B cell (primary cell): ENCODE data around the gene TRIOBP. TPM values are rescaled to one million over a fixed set of nuclear protein-coding genes. Genes with fewer than 3 reads are reported as not detected.
A peak's percentile ranks its signal among the peaks of the same experiment; 100 is the strongest.

Experiments
- ATAC-seq: fragments of 200-7000 bp; cut with Tn5 transposase; one replicate; pipeline ENCODE4 v1.10.0; 2021; ENCODE audit warnings: low read depth, mild to moderate bottlenecking, moderate number of reproducible peaks, moderate library complexity
- CTCF ChIA-PET: fragments of 350-600 bp; sonication (Branson Sonifier 250); formaldehyde crosslinking; loops from one replicate; lab custom pipeline; 2021; ENCODE audit warnings: antibody characterized with exemption, inconsistent platforms; lab: Charles Lee
- POLR2A ChIA-PET: fragments of 350-600 bp; sonication (Branson Sonifier 250); formaldehyde crosslinking; loops from one replicate; lab custom pipeline; 2021; ENCODE audit warnings: antibody characterized with exemption; lab: Charles Lee
- DNase-seq: peaks from one replicate; pipeline ENCODE4 v3.0.0; 2013
- H2AFZ ChIP-seq: 2 replicates; pipeline ENCODE4 v1.6.1; 2012; ENCODE audit warnings: mild to moderate bottlenecking, low read depth, low read length; ENCODE audit not compliant: insufficient read depth, poor library complexity, severe bottlenecking
- H3K27ac ChIP-seq, 2 donors: 1 replicate in 1 of 2; 2 replicates in 1 of 2; pipeline ENCODE4 v1.5.1; 2012 to 2013; ENCODE audit warnings: low read length in 2 of 2, mild to moderate bottlenecking in 2 of 2, moderate library complexity in 1 of 2
- H3K27me3 ChIP-seq, 4 experiments: fragments of 200-600 bp in 1 of 4; sonication (generic) in 1 of 4; replicated peaks in 1 of 4; 1 replicate in 2 of 4; 2 replicates in 2 of 4; pipeline versions ENCODE4 v1.6.1 to v1.7.0; 2013 to 2016; ENCODE audit warnings: low read length in 3 of 4, mild to moderate bottlenecking in 2 of 4, mixed read lengths in 1 of 4, moderate library complexity in 1 of 4; ENCODE audit not compliant: insufficient read depth in 4 of 4, control insufficient read depth in 3 of 4; ENCODE audit errors: control extremely low read depth in 1 of 4
- H3K36me3 ChIP-seq, 2 experiments: replicated peaks in 1 of 2; 1 replicate in 1 of 2; 2 replicates in 1 of 2; pipeline versions ENCODE4 v1.6.1 to v1.7.1; 2013; ENCODE audit warnings: low read length in 1 of 2; ENCODE audit not compliant: insufficient read depth in 2 of 2, control insufficient read depth in 1 of 2; ENCODE audit errors: control extremely low read depth in 1 of 2, extremely low read depth in 1 of 2
- H3K4me1 ChIP-seq, 2 donors: fragments of 200-600 bp in 1 of 2; sonication (generic) in 1 of 2; 1 replicate in 1 of 2; 2 replicates in 1 of 2; pipeline versions ENCODE4 v1.5.1 to v1.6.1; 2013 to 2017; ENCODE audit warnings: low read length in 2 of 2; ENCODE audit not compliant: control insufficient read depth in 2 of 2, insufficient read depth in 2 of 2
- H3K4me2 ChIP-seq: replicated peaks from 2 replicates; pipeline ENCODE3; 2012; ENCODE audit warnings: mild to moderate bottlenecking, low read depth, low read length; ENCODE audit not compliant: poor library complexity, severe bottlenecking
- H3K4me3 ChIP-seq, 5 experiments: fragments of 200-600 bp in 1 of 5; sonication (generic) in 1 of 5; 1 replicate in 3 of 5; 2 replicates in 2 of 5; pipeline versions ENCODE4 v1.5.1 to v1.7.0; 2011 to 2016; ENCODE audit warnings: low read length in 4 of 5, mild to moderate bottlenecking in 4 of 5, low read depth in 2 of 5, control low read depth in 1 of 5, moderate library complexity in 1 of 5; ENCODE audit not compliant: insufficient read depth in 1 of 5; ENCODE audit errors: control extremely low read depth in 1 of 5, extremely low read depth in 1 of 5
- H3K79me2 ChIP-seq: fragments of 200-600 bp; sonication (generic); one replicate; pipeline ENCODE4 v1.6.0; 2016; ENCODE audit warnings: low read length; ENCODE audit not compliant: control insufficient read depth, insufficient read depth
- H3K9ac ChIP-seq: fragments of 200-600 bp; sonication (generic); 2 replicates; pipeline ENCODE4 v1.6.1; 2017; ENCODE audit warnings: mild to moderate bottlenecking, low read length, moderate library complexity
- H3K9me3 ChIP-seq, 3 donors: one replicate each; pipeline versions ENCODE4 v1.6.1 to v1.7.1; 2013; ENCODE audit warnings: low read length in 2 of 3; ENCODE audit not compliant: control insufficient read depth in 2 of 3, insufficient read depth in 1 of 3; ENCODE audit errors: control extremely low read depth in 1 of 3
- H4K20me1 ChIP-seq: 2 replicates; pipeline ENCODE4 v1.6.0; 2012; ENCODE audit warnings: mild to moderate bottlenecking, low read length; ENCODE audit not compliant: insufficient read depth, control insufficient read depth, poor library complexity, severe bottlenecking
- H3K27ac Mint-ChIP-seq: one replicate; pipeline ENCODE4 v1.8.0; 2021; ENCODE audit warnings: mixed read lengths
- H3K27me3 Mint-ChIP-seq: one replicate; pipeline ENCODE4 v1.8.0; 2021; ENCODE audit warnings: mixed read lengths
- H3K4me1 Mint-ChIP-seq: one replicate; pipeline ENCODE4 v1.8.0; 2021; ENCODE audit warnings: mixed read lengths
- H3K4me3 Mint-ChIP-seq: one replicate; pipeline ENCODE4 v1.8.0; 2021; ENCODE audit warnings: mixed read lengths
- H3K9me3 Mint-ChIP-seq: one replicate; pipeline ENCODE4 v1.8.0; 2022; ENCODE audit warnings: mixed read lengths; ENCODE audit not compliant: insufficient read depth
- CTCF ChIP-seq: fragments of 200-600 bp; IDR thresholded peaks from one replicate; pipeline ENCODE4 v1.8.0; 2022; ENCODE audit warnings: antibody characterized with exemption, mild to moderate bottlenecking
- EZH2 ChIP-seq: IDR thresholded peaks from 2 replicates; pipeline ENCODE4 v1.6.1; 2012; ENCODE audit warnings: borderline replicate concordance, low read depth, mild to moderate bottlenecking, moderate library complexity, low read length; ENCODE audit not compliant: insufficient read depth, poor library complexity, severe bottlenecking
- WGBS: methylation state at CpG from one replicate; pipeline ENCODE4 v1.1.5; 2013; ENCODE audit warnings: missing lambda C conversion rate; ENCODE audit not compliant: insufficient coverage; 5-methylcytosine and 5-hydroxymethylcytosine counted together
- intact Hi-C: fragments of 100-400 bp; cut with micrococcal nuclease; formaldehyde crosslinking; loops from one replicate; pipeline ENCODE4 v1.10.0; 2022
- polyA plus RNA-seq: library from polyadenylated mRNA; depleted of rRNA; stranded (reverse); fragments of >200 nt; gene quantifications from 2 replicates; pipeline ENCODE4 v1.2.3, GENCODE V29; 2012
- total RNA-seq, 2 donors: library from RNA; stranded (reverse); fragments of 120-200 nt in 1 of 2; gene quantifications; 1 replicate in 1 of 2; 2 replicates in 1 of 2; pipeline versions ENCODE4 v1.2.3 to v1.2.4, GENCODE V29; 2013 to 2022

The TRIOBP gene
- total and polyA plus RNA-seq, 2 donors (not counting 1 experiment from before 2014, with no cell fraction given): 26.8 to 47.5 TPM

GRCh38 chr22:37662039-37662438 is 34.8 kb upstream of the TRIOBP start:
- Histone ChIP-seq H3K79me2 (peaks cover 48% of the 10 kb centered on the region), H4K20me1 (peaks cover 8% of the 10 kb centered on the region), H3K27me3 (no peaks in the 10 kb centered on the region), H3K4me3 (no peak overlapping the region), H3K9ac (no peak overlapping the region), H3K4me1 (peaks cover 38 to 49% of the 10 kb centered on the region in 2 donors), H3K9me3 (no peaks in the 10 kb centered on the region), H3K36me3 (peaks cover 0 to 18% of the 10 kb centered on the region in 2 experiments), H2AFZ (no peak overlapping the region), H3K4me2 (peak overlapping the region; percentile 97), H3K27ac (peak overlapping the region; percentile 45 to 71)
- DNase-seq (peak; percentile 76), ATAC-seq (no peak)
- Mint-ChIP-seq H3K9me3 (no peaks in the 10 kb centered on the region), H3K4me3 (peak overlapping the region; percentile 71), H3K4me1 (peaks cover 49% of the 10 kb centered on the region), H3K27ac (peak overlapping the region; percentile 94), H3K27me3 (no peaks in the 10 kb centered on the region)
- CTCF ChIA-PET: interaction anchor here (0.7 to 22.6 kb wide), 14 partner anchors 9 to 1081 kb away, joined by 3 to 462 read pairs (median 7); partner anchors contain the start of genes GGA1, LGALS1 and NOL12
- TF ChIP-seq EZH2: no peak
- TF ChIP-seq CTCF: no peak
- WGBS: 86% methylated on average over 2 of the region's 5 CpGs
- POLR2A ChIA-PET: interaction anchor here (0.6 to 2.0 kb wide), 6 partner anchors 13 to 34 kb away, joined by 4 to 13 read pairs (median 6); partner anchors contain the start of genes LGALS1 and NOL12
- intact Hi-C loops: no loop called here

GRCh38 chr22:37663521-37664140 is 33.2 kb upstream of the TRIOBP start:
- Mint-ChIP-seq H3K4me1 (peaks cover 36% of the 10 kb centered on the region), H3K9me3 (no peaks in the 10 kb centered on the region), H3K27ac (no peak overlapping the region), H3K27me3 (no peaks in the 10 kb centered on the region), H3K4me3 (peak overlapping the region; percentile 3)
- Histone ChIP-seq H3K4me1 (peaks cover 31 to 40% of the 10 kb centered on the region in 2 donors), H3K36me3 (peaks cover 0 to 18% of the 10 kb centered on the region in 2 experiments), H3K9me3 (no peaks in the 10 kb centered on the region), H3K4me3 (no peak overlapping the region), H3K9ac (no peak overlapping the region), H3K4me2 (no peak overlapping the region), H2AFZ (no peak overlapping the region), H3K27ac (no peak overlapping the region), H3K27me3 (no peaks in the 10 kb centered on the region), H4K20me1 (peaks cover 8% of the 10 kb centered on the region), H3K79me2 (peaks cover 48% of the 10 kb centered on the region)
- TF ChIP-seq CTCF (no peak), EZH2 (no peak)
- ChIA-PET CTCF (interaction anchor here (1.3 to 22.6 kb wide), 4 partner anchors 8 to 198 kb away, joined by 4 to 462 read pairs (median 87); partner anchors contain the start of genes LGALS1 and NOL12), POLR2A (interaction anchor here (0.7 to 1.3 kb wide), 4 partner anchors 9 to 46 kb away, joined by 3 to 7 read pairs (median 4); partner anchors contain the start of gene LGALS1)
- 85% methylated on average over 11 of the region's 16 CpGs for WGBS
- intact Hi-C loops: no loop called here
- no peak for DNase-seq
- no peak for ATAC-seq
